HepG2 (cell line): ENCODE measurements around the gene DLX6. TPM values are rescaled to one million over a fixed set of nuclear protein-coding genes. Genes with fewer than 3 reads are reported as not detected.

Experiments used
- ATF1 ChIP-seq: IDR thresholded peaks from 2 replicates; pipeline ENCODE4 v1.6.1; 2016; ENCODE audit warnings: mild to moderate bottlenecking, control low read depth
- ETV6 ChIP-seq: sonication (generic); formaldehyde crosslinking; conservative IDR thresholded peaks from 2 replicates; pipeline ENCODE4 v1.4.0; 2020; ENCODE audit warnings: missing genetic modification reagents
- HNF4G ChIP-seq, 2 experiments: sonication (generic) in 1 of 2; formaldehyde crosslinking in 1 of 2; IDR thresholded peaks; 2 replicates each; pipeline versions ENCODE4 v1.4.0 to v1.6.1; 2011 to 2020; ENCODE audit warnings: borderline replicate concordance in 2 of 2, low read depth in 2 of 2, mild to moderate bottlenecking in 2 of 2, low read length in 1 of 2, missing genetic modification reagents in 1 of 2, moderate library complexity in 1 of 2
- IKZF5 ChIP-seq: IDR thresholded peaks from 2 replicates; pipeline ENCODE4 v1.6.1; 2018; ENCODE audit warnings: missing genetic modification reagents, mild to moderate bottlenecking, missing compliant biosample characterization
- KAT8 ChIP-seq: IDR thresholded peaks from 2 replicates; pipeline ENCODE4 v1.6.1; 2016; ENCODE audit warnings: missing genetic modification reagents, missing compliant biosample characterization
- KIAA2018 ChIP-seq: sonication (generic); formaldehyde crosslinking; IDR thresholded peaks from 2 replicates; pipeline ENCODE4 v1.5.0; 2020; ENCODE audit warnings: mild to moderate bottlenecking, missing genetic modification reagents, borderline replicate concordance
- PAX8 ChIP-seq: sonication (generic); formaldehyde crosslinking; IDR thresholded peaks from 2 replicates; pipeline ENCODE4 v1.8.0; 2022; ENCODE audit warnings: mild to moderate bottlenecking, missing genetic modification reagents, borderline replicate concordance
- RAD21 ChIP-seq: fragments of 450-650 bp; formaldehyde crosslinking; IDR thresholded peaks from 2 replicates; pipeline ENCODE4 v1.5.0; 2020; ENCODE audit warnings: mild to moderate bottlenecking
- RCOR2 ChIP-seq: IDR thresholded peaks from 2 replicates; pipeline ENCODE4 v1.6.1; 2016; ENCODE audit warnings: missing biosample characterization, missing genetic modification reagents
- SMC3 ChIP-seq: IDR thresholded peaks from 2 replicates; pipeline ENCODE4 v1.6.1; 2011; ENCODE audit warnings: low read length, improper control_type of control experiment
- TCF7 ChIP-seq: sonication (generic); IDR thresholded peaks from 2 replicates; pipeline ENCODE4 v1.6.1; 2016; ENCODE audit warnings: antibody characterized with exemption, low read depth
- TERF1 ChIP-seq: sonication (generic); formaldehyde crosslinking; IDR thresholded peaks from 2 replicates; pipeline ENCODE4 v1.8.0; 2022; ENCODE audit warnings: mild to moderate bottlenecking, missing genetic modification reagents, moderate library complexity
- TRAFD1 ChIP-seq: sonication (generic); formaldehyde crosslinking; IDR thresholded peaks from 2 replicates; pipeline ENCODE4 v1.5.1; 2020; ENCODE audit warnings: missing genetic modification reagents, mild to moderate bottlenecking, borderline replicate concordance
- ZNF414 ChIP-seq: sonication (generic); formaldehyde crosslinking; IDR thresholded peaks from 2 replicates; pipeline ENCODE4 v1.5.0; 2020; ENCODE audit warnings: missing genetic modification reagents
- ZNF484 ChIP-seq: sonication (generic); formaldehyde crosslinking; IDR thresholded peaks from 2 replicates; pipeline ENCODE4 v1.5.1; 2020; ENCODE audit warnings: mild to moderate bottlenecking, low read depth, missing genetic modification reagents, borderline replicate concordance
- polyA plus RNA-seq, 8 experiments: library from polyadenylated mRNA; depleted of rRNA in 3 of 8; stranded (reverse) in 7 of 8; unstranded in 1 of 8; fragments of >200 nt; fragmentation: Illumina TruSeq in 4 of 8; extraction: Trizol in 4 of 8; gene quantifications; 2 replicates each; pipeline versions ENCODE4 v1.2.1 to v1.2.3, GENCODE V29; 2011 to 2016; ENCODE audit warnings: low read depth in 4 of 8, missing spikeins in 1 of 8, mixed read lengths in 1 of 8; ENCODE audit not compliant: insufficient read depth in 1 of 8
- total RNA-seq, 5 experiments: library from RNA; depleted of rRNA; stranded (reverse); fragments of >200 nt; fragmentation: Illumina TruSeq; extraction: Trizol; gene quantifications; 2 replicates each; pipeline ENCODE4 v1.2.3, GENCODE V29; 2016; ENCODE audit warnings: low read depth in 1 of 5

The DLX6 gene
- total and polyA plus RNA-seq, 2 of the 13 experiments (the other 11 are each of a cell fraction or from before 2014, with no cell fraction given) = 3.5 to 5.5 TPM

GRCh38 chr7:97027427-97028234 lies 22.3 kb downstream of the DLX6 start (continued):
- TF ChIP-seq TRAFD1 (CRISPR knock-in tag) = no peak
- TF ChIP-seq HNF4G (IDR thresholded peaks at IDR 0.05; ENCODE audit: borderline replicate concordance, low read depth, low read length) = no peak
- no peak for TF ChIP-seq HNF4G (CRISPR knock-in tag; IDR thresholded peaks at IDR 0.05; ENCODE audit: borderline replicate concordance, low read depth)
- peak; percentile 99 for TF ChIP-seq SMC3
- TF ChIP-seq ZNF414 (CRISPR knock-in tag) = no peak
- no peak for TF ChIP-seq ZNF484 (CRISPR knock-in tag)
- no peak for TF ChIP-seq TCF7
- no peak for TF ChIP-seq ATF1 (CRISPR knock-in tag)
- TF ChIP-seq KIAA2018 (CRISPR knock-in tag) = no peak
- TF ChIP-seq RAD21 (CRISPR knock-in tag) = peak; percentile 93
- 0 out of 2 replicates have a peak, but pooled peaks have one; percentile 47 for TF ChIP-seq IKZF5 (CRISPR knock-in tag)
- TF ChIP-seq TERF1 (CRISPR knock-in tag) = no peak
- no peak for TF ChIP-seq RCOR2 (CRISPR knock-in tag)
- TF ChIP-seq ETV6 (CRISPR knock-in tag) = no peak
- TF ChIP-seq KAT8 (CRISPR knock-in tag) = no peak
- no peak for TF ChIP-seq PAX8 (CRISPR knock-in tag)
